ENCODE results near the gene NAV1.
"Not testable (repeated sequence)": the region's sequence is repeated elsewhere in the genome, so short reads cannot be mapped to it uniquely, and the experiment has no call there.

NAV1 gene

DNA sequence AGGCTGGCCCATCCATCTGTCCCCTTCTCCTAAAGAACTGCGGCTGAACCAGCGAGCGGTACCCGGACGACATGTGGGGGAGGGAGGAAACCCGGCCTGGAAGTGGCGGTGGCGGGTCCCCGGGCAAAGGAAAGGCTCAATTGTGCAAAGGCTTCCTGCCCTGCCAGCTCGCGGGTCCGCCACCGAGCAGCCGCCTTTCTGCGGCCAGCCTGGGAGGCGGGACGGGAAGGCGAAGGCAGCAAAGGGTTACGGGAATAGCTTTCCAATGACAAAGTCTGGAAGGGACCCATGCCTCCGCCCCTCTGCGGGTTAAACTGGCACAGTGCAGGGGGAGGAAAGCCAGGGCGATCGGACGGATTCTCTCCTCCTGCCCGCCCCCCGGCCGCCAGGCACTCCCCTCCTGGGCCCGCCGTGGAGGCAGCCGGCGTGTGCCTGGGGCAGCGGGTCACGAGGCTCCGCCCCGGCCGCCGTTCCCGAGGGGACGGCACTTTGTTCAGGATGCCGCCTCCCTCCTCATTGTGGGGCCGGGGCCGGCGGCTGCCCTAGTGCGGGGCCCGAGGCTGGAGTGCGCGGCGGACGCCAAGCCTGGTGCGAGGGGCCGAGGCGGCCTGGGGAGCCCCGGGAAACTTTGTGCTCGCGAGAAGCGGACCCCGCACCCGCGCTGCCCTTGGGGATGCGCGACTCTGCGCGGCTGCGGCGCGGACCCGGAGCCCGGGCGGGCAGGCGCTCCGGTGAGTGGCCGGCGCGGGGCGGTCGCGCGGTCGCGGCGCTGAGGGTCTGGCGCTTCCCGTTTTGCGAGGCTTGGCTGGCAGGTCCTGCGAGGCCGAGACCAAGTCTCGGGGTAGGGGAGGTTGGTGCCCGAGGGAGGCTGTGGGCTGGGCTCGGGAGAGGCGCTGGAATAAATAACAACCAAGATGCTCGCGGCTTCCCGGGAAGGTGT, at the start of gene NAV1:
Gene NAV1 (plus strand): TSS at position 516 of the 940 bp plus-strand sequence. CDS start 83,758 bp downstream, outside the sequence.
- DNase-seq, result no peak

DNA sequence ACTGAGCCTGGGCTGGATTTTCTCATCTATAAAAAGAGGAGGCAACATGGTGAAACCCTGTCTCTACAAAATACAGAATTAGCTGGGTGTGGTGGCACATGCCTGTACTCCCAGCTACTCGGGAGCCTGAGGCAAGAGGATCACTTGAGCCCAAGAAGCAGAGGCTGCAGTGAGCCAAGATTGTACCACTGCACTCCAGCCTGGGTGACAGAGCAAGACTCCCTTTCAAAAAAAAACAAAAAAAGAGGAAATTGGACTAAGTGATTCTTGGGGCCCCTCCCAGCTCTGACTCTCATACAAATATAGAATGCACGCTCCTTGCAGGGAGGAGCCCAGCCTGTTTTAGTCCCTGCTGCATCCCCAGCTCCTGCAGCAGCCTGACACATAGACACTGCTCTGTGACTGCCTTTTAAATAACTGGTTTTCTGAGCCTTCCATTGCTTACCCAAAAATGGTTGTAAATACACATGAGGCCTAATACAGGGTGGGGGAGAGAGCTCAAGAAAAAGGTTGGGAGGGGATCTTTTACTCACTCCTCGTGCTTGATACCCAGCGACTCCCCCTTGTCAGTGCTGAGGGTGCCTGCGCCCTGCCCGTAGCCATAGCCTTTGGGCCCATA, 49.2 kb upstream of the NAV1 start:
- no peak for DNase-seq

- DNase-seq, result no peak
Observed at GRCh38 chr1:201490708-201491131, 48.2 kb upstream of the NAV1 start.

DNA sequence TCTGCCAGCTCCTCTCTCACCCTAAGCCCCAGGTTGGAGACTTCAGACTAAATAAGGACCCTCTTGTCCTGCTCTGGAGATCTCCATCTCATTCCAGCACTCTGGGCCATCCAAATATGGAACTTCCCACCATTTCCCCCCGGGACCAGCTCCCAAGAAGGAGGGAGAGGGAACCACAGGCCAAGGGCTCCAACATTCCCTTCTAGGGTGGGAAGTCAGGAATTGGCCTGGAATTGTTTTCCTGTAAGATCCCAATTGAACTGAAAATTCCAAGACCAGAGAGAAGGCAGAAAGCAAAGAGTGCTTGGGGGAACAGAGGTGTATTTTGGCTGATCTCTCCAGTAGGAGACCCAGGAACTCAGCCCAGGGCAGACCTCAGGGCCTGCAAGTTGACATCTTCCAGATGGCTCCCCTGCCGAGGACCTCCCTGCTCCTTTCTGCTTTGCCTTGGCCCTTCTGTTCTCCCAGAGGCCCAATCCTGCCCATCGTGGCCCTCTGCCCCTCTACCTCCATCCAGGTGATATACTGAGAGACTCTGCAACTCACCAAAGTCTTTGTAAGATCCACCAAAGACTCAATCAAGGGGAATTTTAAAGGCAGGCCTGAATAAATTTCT, 46.9 kb upstream of the NAV1 start:
- no peak for DNase-seq

DNA sequence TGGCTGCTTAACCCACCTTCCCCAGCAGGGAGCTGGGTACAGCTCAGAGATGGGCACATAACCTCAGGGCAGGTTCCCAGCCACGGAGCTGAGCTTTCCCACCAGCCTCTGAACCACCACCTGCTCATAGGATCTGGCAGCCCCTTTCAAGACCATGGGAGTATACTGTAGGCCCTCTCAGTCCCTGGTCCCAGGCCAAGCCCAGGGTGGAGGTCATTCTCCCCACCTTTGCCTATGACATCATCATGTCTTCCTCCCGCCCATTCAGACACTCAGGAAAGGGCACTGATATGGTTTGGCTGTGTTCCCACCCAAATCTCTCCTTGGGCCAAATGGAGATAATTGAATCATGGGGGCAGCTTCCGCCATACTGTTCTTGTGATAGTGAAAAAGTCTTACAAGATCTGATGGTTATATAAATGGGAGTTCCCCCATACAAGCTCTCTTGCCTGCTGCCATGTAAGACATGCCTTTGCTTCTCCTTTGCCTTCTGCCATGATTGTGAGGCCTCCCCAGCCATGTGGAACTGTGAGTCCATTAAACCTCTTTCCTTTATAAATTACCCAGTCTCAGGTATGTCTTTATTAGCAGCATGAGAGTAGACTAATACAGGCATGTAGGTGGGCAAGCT, 45.8 kb upstream of the NAV1 start:
- DNase-seq, result not testable (repeated sequence)

DNA sequence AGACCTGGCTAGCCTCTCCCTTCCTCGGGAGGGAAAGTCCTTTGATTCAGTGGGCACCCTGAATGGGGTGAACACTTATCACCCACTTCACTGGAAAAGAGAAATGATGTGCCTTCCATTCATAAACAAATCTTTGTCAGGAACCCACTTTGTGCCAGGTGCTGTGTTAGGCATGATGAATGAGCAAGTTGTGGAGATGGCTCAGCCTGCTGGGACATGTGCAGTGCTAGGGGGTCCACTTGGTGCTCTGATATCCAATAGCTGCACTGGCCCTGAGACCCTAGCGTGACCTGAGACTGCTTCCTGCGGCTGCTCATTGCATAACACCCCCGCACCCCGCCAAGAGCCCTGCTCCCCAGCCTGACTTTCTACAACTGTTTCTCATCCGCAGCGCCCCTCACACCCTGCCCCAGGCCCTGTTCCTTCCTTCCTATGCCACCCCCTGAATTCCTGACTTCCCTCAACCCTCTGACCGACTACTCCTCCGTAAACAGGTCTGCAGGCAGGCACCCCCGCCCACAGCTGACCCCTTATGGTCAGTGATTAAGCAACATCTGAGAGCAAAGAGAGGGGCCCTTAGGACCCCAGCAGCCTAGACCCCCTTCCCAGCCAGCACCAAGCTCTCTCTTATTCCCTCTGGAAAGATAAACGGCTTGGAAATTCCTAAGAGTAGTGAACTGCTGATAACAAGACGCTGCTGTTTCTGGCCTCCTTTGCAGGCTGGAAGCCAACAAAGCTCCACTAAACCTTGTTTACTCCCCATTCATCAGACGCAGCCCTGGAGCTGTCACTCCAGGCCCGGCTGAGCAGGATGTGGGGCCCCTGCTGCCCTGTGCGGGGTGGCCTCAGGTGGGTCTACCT, 44.9 kb upstream of the NAV1 start:
- no peak for DNase-seq

DNA sequence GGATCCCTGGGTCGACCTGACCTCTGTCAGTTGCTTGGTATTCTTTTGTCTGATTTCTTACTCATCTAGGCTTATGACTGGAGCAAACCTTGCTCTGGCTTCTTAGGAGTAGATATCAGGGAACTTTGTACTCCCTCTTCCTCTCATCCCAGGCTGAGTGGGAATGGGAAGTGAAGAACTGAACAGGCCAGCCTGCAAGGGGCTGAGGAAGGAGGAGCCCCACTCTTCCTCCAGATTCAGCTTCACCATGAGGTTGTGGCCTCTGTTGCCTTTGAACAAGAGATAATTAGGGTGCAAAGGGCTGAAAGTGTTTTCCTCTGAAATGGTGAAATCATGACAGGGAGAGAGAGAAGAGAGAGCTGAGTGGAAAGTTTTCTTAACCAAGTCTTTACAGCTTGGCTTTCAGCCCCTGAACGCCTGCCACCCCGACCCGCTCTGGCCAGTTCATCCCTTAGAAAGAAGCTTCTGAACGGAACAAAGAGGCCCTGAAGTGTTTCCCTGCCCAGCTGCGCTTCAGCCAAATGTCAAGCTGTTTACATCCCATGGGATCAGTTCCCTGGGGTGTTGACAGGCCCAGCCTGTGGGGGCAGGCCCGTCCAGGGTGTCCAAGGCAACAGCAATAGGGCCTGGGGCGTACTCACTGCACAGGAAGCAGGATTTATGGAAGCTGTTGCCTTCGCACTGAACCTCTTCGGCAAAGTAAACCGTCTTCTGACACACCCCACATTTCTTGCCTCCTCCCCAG, 43.2 kb upstream of the NAV1 start:
- peak; percentile 68 for DNase-seq

DNA sequence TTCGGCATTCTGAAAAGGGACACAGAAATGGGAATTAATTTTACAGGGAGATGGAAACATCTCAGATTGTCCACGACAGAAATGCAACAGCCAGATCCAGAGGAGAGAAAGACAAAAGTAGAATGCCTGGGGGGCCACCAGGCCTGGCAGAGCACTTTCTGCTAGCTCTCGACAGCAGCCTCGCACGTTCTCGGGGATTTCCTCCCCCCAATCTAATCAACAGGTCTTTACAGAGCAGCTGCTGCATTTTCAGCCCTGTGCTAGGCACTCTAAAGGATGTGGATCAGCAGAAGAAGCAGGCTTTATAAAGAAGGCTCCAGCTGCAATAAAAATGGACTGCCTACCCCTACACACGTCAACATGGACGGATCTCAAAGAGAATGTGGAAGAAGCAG, 42.6 kb upstream of the NAV1 start:
- DNase-seq, result no peak

- no peak for DNase-seq
Observed at GRCh38 chr1:201497935-201498509, 40.9 kb upstream of the NAV1 start.

DNA sequence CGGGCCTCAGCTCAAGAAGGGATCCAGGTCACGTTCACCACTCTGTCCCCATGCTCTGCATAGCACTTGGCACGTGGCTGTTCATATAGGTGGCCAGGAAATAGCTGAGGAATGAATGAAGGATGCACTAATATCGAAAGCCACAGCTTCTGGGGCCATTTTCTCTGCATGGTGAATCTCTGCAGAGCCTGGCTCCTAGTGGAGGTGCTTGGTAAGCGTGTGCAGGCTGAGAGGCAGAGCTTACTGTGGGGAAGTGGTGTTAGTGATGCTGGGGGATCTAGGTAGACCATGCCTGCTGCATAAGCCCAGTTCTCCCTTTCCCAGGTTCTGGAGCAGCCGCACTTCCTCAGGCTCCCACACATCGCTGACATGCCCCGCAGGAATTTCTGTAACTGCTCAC, 40.3 kb upstream of the NAV1 start:
- DNase-seq, result no peak

- no peak for DNase-seq
Observed at GRCh38 chr1:201499191-201499590, 39.7 kb upstream of the NAV1 start.

DNA sequence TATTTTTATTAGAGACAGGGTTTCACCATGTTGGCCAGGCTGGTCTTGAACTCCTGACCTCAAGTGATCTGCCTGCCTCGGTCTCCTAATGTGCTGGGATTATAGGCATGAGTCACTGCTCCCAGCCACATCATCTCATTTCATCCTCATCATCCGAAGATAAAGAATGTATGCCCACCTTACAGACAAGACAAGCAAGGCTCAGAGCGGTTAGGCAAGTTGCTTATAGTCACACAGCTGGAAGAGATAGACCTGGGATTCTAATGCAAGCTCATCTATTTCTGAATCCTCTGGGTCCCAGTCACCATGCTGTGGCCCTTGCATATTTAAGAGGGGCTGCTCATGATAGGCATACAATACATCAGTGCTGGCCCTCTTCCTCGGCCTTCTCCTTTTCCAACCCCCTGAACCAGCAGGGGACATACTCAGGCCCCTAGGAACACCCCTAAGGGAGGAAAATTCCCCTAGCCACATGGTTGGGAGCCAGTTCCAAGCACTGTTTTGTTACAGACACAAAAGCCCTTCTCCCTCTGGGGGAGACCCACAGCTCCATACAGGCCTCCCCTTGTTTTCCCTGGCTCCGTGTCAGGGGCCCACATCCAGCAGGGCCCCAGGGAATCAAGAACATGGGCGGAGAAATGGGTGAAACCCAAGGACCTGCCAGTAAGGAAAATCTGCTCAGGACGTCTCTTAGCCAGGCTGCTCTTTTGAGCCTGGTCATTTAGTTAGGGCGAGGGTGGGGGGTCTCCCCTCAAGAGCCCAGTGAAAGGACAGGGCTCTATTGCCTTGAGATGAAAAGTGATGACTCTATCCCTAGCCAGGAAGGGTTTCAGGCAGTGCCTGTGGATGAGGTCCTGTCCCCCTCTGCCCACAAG, 38.9 kb upstream of the NAV1 start:
- no peak for DNase-seq

GRCh38 chr1:201500670-201501120, 38.2 kb upstream of the NAV1 start:
- no peak for DNase-seq

DNA sequence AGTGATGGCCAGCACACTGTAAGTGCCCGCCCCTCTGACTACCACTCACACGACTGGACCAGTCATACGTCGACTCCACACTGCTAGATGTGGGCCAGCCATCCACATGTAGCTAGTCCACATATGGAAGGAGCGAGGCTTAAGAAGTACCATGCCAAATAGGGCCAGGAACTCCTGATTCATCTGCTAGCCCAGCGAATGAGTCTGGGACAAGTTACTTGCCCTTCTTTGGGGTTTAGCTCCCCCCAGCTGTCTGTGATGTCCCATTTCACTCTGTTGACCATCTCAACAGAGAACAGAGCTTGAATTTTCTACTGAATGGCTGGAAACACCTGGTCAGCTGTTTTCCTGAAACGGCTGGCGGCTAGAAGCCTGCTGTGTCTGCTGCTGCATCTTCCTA, 37.8 kb upstream of the NAV1 start:
- DNase-seq, result no peak

DNA sequence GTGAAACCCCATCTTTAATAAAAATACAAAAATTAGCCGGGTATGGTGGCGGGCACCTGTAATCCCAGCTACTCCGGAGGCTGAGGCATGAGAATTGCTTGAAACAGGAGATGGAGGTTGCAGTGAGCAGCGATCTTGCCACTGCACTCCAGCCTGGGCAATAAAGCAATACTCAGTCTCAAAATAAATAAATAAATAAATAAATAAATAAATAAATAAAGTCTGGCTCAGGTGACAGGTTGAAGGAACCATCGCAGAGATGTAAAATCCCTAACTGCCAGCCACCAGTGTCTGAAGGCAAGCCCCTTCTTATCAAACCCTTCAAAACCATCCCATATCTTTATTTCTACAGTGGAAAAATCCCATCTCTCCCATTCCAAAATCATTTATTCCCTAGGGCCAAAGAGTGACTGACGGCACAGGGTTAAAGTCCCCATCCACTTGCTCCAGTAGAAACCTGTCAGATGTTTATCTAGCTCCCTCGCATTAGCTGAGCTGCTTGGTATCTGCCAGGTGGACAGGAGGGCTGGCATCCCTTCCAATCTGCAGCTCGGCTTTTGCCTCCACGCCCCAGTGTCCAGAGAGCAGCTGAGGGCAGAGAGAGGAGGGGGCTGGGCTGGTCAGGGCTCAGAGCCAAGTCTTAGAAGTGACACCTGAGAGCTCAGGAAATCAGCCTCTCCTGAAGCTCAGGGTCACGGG, 37.0 kb upstream of the NAV1 start:
- DNase-seq, result peak; percentile 75

DNA sequence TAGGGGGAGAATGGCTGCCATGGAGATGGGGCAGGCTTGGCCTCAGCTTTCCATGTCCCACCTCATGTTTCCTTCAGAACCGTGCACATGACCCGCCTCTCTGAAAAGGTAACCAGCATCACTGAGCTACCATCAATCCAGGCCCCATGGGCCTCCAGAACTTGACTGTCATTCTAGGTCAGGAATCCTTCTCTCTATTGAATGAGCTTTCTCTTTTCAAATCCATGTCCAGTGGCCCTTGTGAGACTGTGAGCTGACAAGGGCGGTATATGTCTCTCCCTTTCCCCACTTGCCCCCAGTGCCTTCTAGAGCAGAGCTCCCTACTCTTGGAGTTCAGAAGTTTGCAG, 36.4 kb upstream of the NAV1 start:
- no peak for DNase-seq

DNA sequence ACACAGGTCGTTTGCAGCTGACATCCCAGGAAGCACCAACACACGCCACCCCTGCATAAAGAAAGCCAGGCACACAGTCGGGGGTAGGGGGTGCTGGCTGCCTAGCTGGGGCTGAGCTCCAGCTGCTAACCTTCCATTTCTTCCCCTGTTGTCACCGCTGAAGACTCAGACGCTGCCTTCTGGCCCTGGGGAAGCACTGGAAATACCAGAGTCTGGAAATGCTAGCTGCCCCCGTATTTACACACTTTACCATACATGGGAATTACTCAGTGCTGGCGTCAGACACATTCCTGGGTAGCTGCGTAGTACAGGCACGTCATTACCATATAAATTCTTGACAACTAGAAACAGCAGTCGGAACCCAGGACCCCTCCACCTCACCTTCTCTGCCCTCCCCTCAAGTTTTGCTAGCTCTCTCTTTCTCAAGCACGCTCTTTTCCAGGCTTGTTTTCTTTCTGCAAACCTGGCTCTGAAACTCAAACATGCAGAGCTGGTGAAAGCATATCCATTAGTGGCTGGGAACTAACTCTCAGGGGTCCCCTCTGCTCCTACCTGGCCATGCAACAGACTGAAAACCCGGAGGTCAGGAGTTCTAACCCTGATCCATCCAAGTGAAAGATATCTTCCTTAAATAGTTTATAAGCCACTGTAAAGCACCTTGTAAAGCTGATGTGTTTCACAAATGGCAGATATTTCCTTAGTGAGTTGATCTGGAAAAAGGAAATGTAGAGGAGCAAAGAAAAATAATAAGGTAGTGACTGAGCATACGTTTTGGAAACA, 35.3 kb upstream of the NAV1 start:
- DNase-seq, result peak; percentile 49

DNA sequence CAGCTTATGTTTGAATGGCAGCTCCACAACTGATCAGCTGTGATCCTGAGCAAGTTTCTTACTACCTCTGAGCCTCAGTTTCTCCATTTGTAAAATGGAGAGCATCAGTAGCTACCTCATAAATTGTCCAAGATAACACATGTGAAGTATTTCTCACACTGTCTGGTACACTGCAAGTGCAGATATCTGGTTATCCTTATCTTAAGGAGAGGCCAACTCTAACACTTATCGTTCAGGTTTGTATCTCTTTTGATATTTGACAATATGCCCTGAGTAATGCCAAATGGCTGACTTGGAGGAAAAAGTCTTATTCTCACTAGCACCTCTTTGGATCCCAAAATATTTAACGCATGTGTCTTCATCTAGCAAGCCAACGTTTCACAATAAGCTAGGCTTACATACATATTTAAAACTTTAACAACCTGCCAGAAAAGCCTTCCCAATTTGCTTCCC, 34.7 kb upstream of the NAV1 start:
- no peak for DNase-seq
